Raji (cell line): ENCODE measurements around the gene NSMCE1.
A peak's percentile ranks its signal among the peaks of the same experiment; 100 is the strongest.

ENCODE experiments used
- POLR2A ChIP-seq: IDR thresholded peaks from 2 replicates; pipeline ENCODE4 v1.6.1; 2011; ENCODE audit warnings: low read depth, low read length, control low read depth; ENCODE audit not compliant: insufficient read depth

NSMCE1 gene

GRCh38 chr16:27308792-27309191 is 40.2 kb upstream of the NSMCE1 start:
- TF ChIP-seq POLR2A, result no peak

- no peak for TF ChIP-seq POLR2A
Observed at GRCh38 chr16:27305839-27306442, 37.4 kb upstream of the NSMCE1 start.

- TF ChIP-seq POLR2A, result no peak
Observed at GRCh38 chr16:27304881-27305745, 36.5 kb upstream of the NSMCE1 start.

- no peak for TF ChIP-seq POLR2A
Observed at GRCh38 chr16:27304102-27304501, 35.5 kb upstream of the NSMCE1 start.

- TF ChIP-seq POLR2A, result no peak
Observed at GRCh38 chr16:27303256-27304100, 34.9 kb upstream of the NSMCE1 start.

GRCh38 chr16:27302126-27302525 is 33.6 kb upstream of the NSMCE1 start:
- peak; percentile 74; the same call in 1 of the 2 replicates for TF ChIP-seq POLR2A

- TF ChIP-seq POLR2A, result peak; percentile 37
Observed at GRCh38 chr16:27301236-27301861, 32.8 kb upstream of the NSMCE1 start.

GRCh38 chr16:27298132-27298531 is 29.6 kb upstream of the NSMCE1 start:
- no peak; the same call in 1 of the 2 replicates for TF ChIP-seq POLR2A

- no peak for TF ChIP-seq POLR2A
Observed at GRCh38 chr16:27293343-27293742, 24.8 kb upstream of the NSMCE1 start.

- no peak for TF ChIP-seq POLR2A
Observed at GRCh38 chr16:27291722-27292240, 23.2 kb upstream of the NSMCE1 start.

- TF ChIP-seq POLR2A, result no peak
Observed at GRCh38 chr16:27291106-27291505, 22.5 kb upstream of the NSMCE1 start.

GRCh38 chr16:27290562-27290961 is 22.0 kb upstream of the NSMCE1 start:
- TF ChIP-seq POLR2A, result no peak

GRCh38 chr16:27289669-27290068 is 21.1 kb upstream of the NSMCE1 start:
- no peak for TF ChIP-seq POLR2A

GRCh38 chr16:27287887-27288286 is 19.3 kb upstream of the NSMCE1 start:
- no peak for TF ChIP-seq POLR2A

GRCh38 chr16:27287051-27287811 is 18.7 kb upstream of the NSMCE1 start:
- no peak for TF ChIP-seq POLR2A

- TF ChIP-seq POLR2A, result no peak
Observed at GRCh38 chr16:27286451-27286850, 17.9 kb upstream of the NSMCE1 start.
